ENCODE results near the gene ANKRD18A.

The ANKRD18A gene

GRCh38 chr9:38652044-38652443 lies 31.6 kb upstream of the ANKRD18A start:
- TF ChIP-seq CTCF (IDR thresholded peaks at IDR 0.05; ENCODE audit: borderline replicate concordance, control extremely low read depth, extremely low read depth, insufficient read depth, missing control alignments), result no peak
- no peak for DNase-seq (ENCODE audit: low spot score)
- in situ Hi-C loops (cut with MboI; ENCODE audit: low sequenced_read_pairs, unreplicated experiment), result no loop called here

GRCh38 chr9:38651400-38652042 lies 31.1 kb upstream of the ANKRD18A start:
- peak; percentile 59 for DNase-seq (ENCODE audit: low spot score)
- in situ Hi-C loops (cut with MboI; ENCODE audit: low sequenced_read_pairs, unreplicated experiment), result no loop called here
- no peak for TF ChIP-seq CTCF (IDR thresholded peaks at IDR 0.05; ENCODE audit: borderline replicate concordance, control extremely low read depth, extremely low read depth, insufficient read depth, missing control alignments)

GRCh38 chr9:38650564-38650963 lies 30.2 kb upstream of the ANKRD18A start:
- DNase-seq (ENCODE audit: low spot score), result no peak
- TF ChIP-seq CTCF (IDR thresholded peaks at IDR 0.05; ENCODE audit: borderline replicate concordance, control extremely low read depth, extremely low read depth, insufficient read depth, missing control alignments), result no peak
- in situ Hi-C loops (cut with MboI; ENCODE audit: low sequenced_read_pairs, unreplicated experiment), result no loop called here

- in situ Hi-C loops (cut with MboI; ENCODE audit: low sequenced_read_pairs, unreplicated experiment), result loop anchor here (10.0 kb wide), 1 partner anchor 55 kb away; no protein-coding TSS in a partner anchor
- no peak for DNase-seq (ENCODE audit: low spot score)
- TF ChIP-seq CTCF (IDR thresholded peaks at IDR 0.05; ENCODE audit: borderline replicate concordance, control extremely low read depth, extremely low read depth, insufficient read depth, missing control alignments), result no peak
Measured at GRCh38 chr9:38649731-38650363, 29.5 kb upstream of the ANKRD18A start.

GRCh38 chr9:38644601-38645000 lies 24.2 kb upstream of the ANKRD18A start:
- no peak for TF ChIP-seq CTCF (IDR thresholded peaks at IDR 0.05; ENCODE audit: borderline replicate concordance, control extremely low read depth, extremely low read depth, insufficient read depth, missing control alignments)
- DNase-seq (ENCODE audit: low spot score), result no peak
- in situ Hi-C loops (cut with MboI; ENCODE audit: low sequenced_read_pairs, unreplicated experiment), result loop anchor here (10.0 kb wide), 1 partner anchor 60 kb away; no protein-coding TSS in a partner anchor

- no peak for DNase-seq (ENCODE audit: low spot score)
- in situ Hi-C loops (cut with MboI; ENCODE audit: low sequenced_read_pairs, unreplicated experiment), result loop anchor here (10.0 kb wide), 1 partner anchor 61 kb away; no protein-coding TSS in a partner anchor
- no peak for TF ChIP-seq CTCF (IDR thresholded peaks at IDR 0.05; ENCODE audit: borderline replicate concordance, control extremely low read depth, extremely low read depth, insufficient read depth, missing control alignments)
Measured at GRCh38 chr9:38643815-38644173, 23.4 kb upstream of the ANKRD18A start.
